GM12865 (cell line): ENCODE results near the gene DGCR8.

Source experiments
- DNase-seq: peaks from one replicate; pipeline ENCODE4 v3.0.0; 2010; ENCODE audit warnings: low read depth
- H3K4me3 ChIP-seq: 2 replicates; pipeline ENCODE4 v1.5.1; 2011; ENCODE audit warnings: mild to moderate bottlenecking, low read depth, low read length, control low read depth
- CTCF ChIP-seq: IDR thresholded peaks from 2 replicates; pipeline ENCODE4 v1.5.1; 2011; ENCODE audit warnings: low read length, control low read depth, low read depth, inconsistent platforms; ENCODE audit not compliant: insufficient read depth; ENCODE audit errors: missing control alignments

Gene DGCR8

GRCh38 chr22:20148414-20148813 is 68.4 kb downstream of the DGCR8 start:
- no peak for TF ChIP-seq CTCF
- DNase-seq: no peak
- H3K4me3 ChIP-seq: no peak overlapping the region

GRCh38 chr22:20149257-20150250 is 69.5 kb downstream of the DGCR8 start:
- no peak for DNase-seq
- no peak for TF ChIP-seq CTCF

GRCh38 chr22:20150381-20151275 is 70.6 kb downstream of the DGCR8 start, which contains the start of gene CCDC188:
Gene CCDC188 (minus strand): TSS chr22:20151055. CDS start chr22:20150986, 69 bp downstream.
- no peak for TF ChIP-seq CTCF
- no peak for DNase-seq

More at GRCh38 chr22:20149257-20150250, 69.5 kb downstream of the DGCR8 start:
- no peak overlapping the region for H3K4me3 ChIP-seq

GRCh38 chr22:20151276-20151588 is 71.2 kb downstream of the DGCR8 start:
- no peak overlapping the region for H3K4me3 ChIP-seq
- no peak for TF ChIP-seq CTCF
- DNase-seq: no peak

More at GRCh38 chr22:20150381-20151275, 70.6 kb downstream of the DGCR8 start, which contains the start of gene CCDC188:
- H3K4me3 ChIP-seq: no peak within 1 kb of the TSS

GRCh38 chr22:20152464-20152890 is 72.4 kb downstream of the DGCR8 start:
- DNase-seq: no peak
- no peak for TF ChIP-seq CTCF
- no peak overlapping the region for H3K4me3 ChIP-seq

- no peak for TF ChIP-seq CTCF
- H3K4me3 ChIP-seq: no peak overlapping the region
- DNase-seq: no peak
Measured at GRCh38 chr22:20153945-20154344, 73.9 kb downstream of the DGCR8 start.
